ENCODE results near the gene PRICKLE2. TPM values are rescaled to one million over a fixed set of nuclear protein-coding genes. Genes with fewer than 3 reads are reported as not detected.

The PRICKLE2 gene
- total RNA-seq, 1 experiment from 2014 or later = 3.2 TPM

GRCh38 chr3:64270866-64271260 lies 45.6 kb upstream of the PRICKLE2 start:
- H3K23me2 ChIP-seq (ENCODE audit: insufficient read length, low read depth, low read length, poor library complexity, severe bottlenecking) = peaks cover 4% of the 10 kb centered on the region
- H2BK120ac ChIP-seq (ENCODE audit: low read depth, low read length, poor library complexity, severe bottlenecking) = no peak overlapping the region
- Mint-ChIP-seq H3K9me3 (peaks cover 11 to 14% of the 10 kb centered on the region in 2 experiments), H3K36me3 (ENCODE audit: insufficient read depth in 1 of 3, low read depth in 3 of 3) (peaks cover 4 to 19% (median 6%) of the 10 kb centered on the region in 3 experiments), H3K27me3 (ENCODE audit: low read depth) (peaks cover 5% of the 10 kb centered on the region), H3K4me3 (no peak overlapping the region), H3K27ac (no peak overlapping the region), H3K4me1 (peaks cover 34 to 40% of the 10 kb centered on the region in 2 experiments)
- H3K4ac ChIP-seq (ENCODE audit: low read depth, low read length) = no peak overlapping the region
- 0 out of 2 replicates have a peak, but pooled peaks cover 2% of the 10 kb centered on the region for H3K4me1 ChIP-seq (ENCODE audit: insufficient read depth, low read length)
- H4K8ac ChIP-seq (replicated peaks; ENCODE audit: insufficient read length, low read depth, low read length) = no peak overlapping the region
- H2AK5ac ChIP-seq (ENCODE audit: insufficient read length, low read length) = no peak overlapping the region
- no peak overlapping the region for H4K5ac ChIP-seq (ENCODE audit: insufficient read length, low read depth, low read length)
- no peak overlapping the region for H3K27ac ChIP-seq (ENCODE audit: insufficient read length, low read depth, low read length)
- no peaks in the 10 kb centered on the region for H3K27me3 ChIP-seq (ENCODE audit: insufficient read depth, low read length)
- H3K9me3 ChIP-seq (ENCODE audit: control insufficient read depth, low read depth, low read length) = no peaks in the 10 kb centered on the region
- H3K9ac ChIP-seq (ENCODE audit: extremely low read depth, insufficient read length, low read length) = no peak overlapping the region
- no peak overlapping the region for H4K91ac ChIP-seq (ENCODE audit: insufficient read length, low read depth, low read length)
- no peak for TF ChIP-seq CTCF (conservative IDR thresholded peaks at IDR 0.05)
- H3K79me1 ChIP-seq (ENCODE audit: insufficient read depth, low read depth, low read length, poor library complexity, severe bottlenecking) = no peaks in the 10 kb centered on the region
- H2BK12ac ChIP-seq (ENCODE audit: insufficient read length, low read depth, low read length) = no peak overlapping the region
- no peak overlapping the region for H2AFZ ChIP-seq (ENCODE audit: low read length)
- H3K18ac ChIP-seq (ENCODE audit: insufficient read length, low read depth, low read length) = no peak overlapping the region
- H2BK5ac ChIP-seq (ENCODE audit: insufficient read length, low read length) = no peak overlapping the region
- H2BK20ac ChIP-seq (ENCODE audit: low read depth, low read length, poor library complexity, severe bottlenecking) = no peak overlapping the region
- H3T11ph ChIP-seq (ENCODE audit: low read length) = no peak overlapping the region
- H4K20me1 ChIP-seq (ENCODE audit: control insufficient read depth, insufficient read depth, insufficient read length) = no peaks in the 10 kb centered on the region
- H2BK15ac ChIP-seq (ENCODE audit: low read depth, low read length) = no peak overlapping the region
- no peak overlapping the region for H3K4me2 ChIP-seq (ENCODE audit: insufficient read depth, insufficient read length, low read length)
- DNase-seq = no peak
- WGBS (ENCODE audit: extremely low coverage, insufficient read length, low lambda C conversion rate) = no CpG with 5 or more reads among the region's 3 CpGs
- H3K23ac ChIP-seq (ENCODE audit: insufficient read length, low read depth, low read length) = no peak overlapping the region
- no peak overlapping the region for H3K56ac ChIP-seq (ENCODE audit: insufficient read length, low read depth, low read length)
- no peak overlapping the region for H3K14ac ChIP-seq (ENCODE audit: insufficient read depth, low read length)
- H3K79me2 ChIP-seq (ENCODE audit: insufficient read depth, low read length) = no peaks in the 10 kb centered on the region
